BJ (cell line): Measurements from ENCODE around the gene INHBE. TPM values are rescaled to one million over a fixed set of nuclear protein-coding genes. Genes with fewer than 3 reads are reported as not detected.
"Not testable (repeated sequence)": the region's sequence is repeated elsewhere in the genome, so short reads cannot be mapped to it uniquely, and the experiment has no call there.

Experiments used
- CTCF ChIA-PET: fragments of 350-600 bp; formaldehyde crosslinking; extraction: SDS; loops from one replicate; lab custom pipeline; 2021; ENCODE audit warnings: antibody characterized with exemption, inconsistent platforms; lab: Yijun Ruan, JAX
- POLR2A ChIA-PET: fragments of 300-600 bp; sonication (Branson Sonifier 250); formaldehyde crosslinking; extraction: SDS; loops from one replicate; lab custom pipeline; 2021; ENCODE audit warnings: antibody characterized with exemption; lab: Charles Lee
- DNase-seq: peaks from one replicate; pipeline ENCODE4 v3.0.0-alpha.2; 2011; ENCODE audit warnings: low read depth
- H3K27me3 ChIP-seq: 2 replicates; pipeline ENCODE4 v1.6.0; 2011; ENCODE audit warnings: low read length; ENCODE audit not compliant: control insufficient read depth, insufficient read depth
- H3K36me3 ChIP-seq: 2 replicates; pipeline ENCODE4 v1.5.1; 2011; ENCODE audit warnings: low read length; ENCODE audit not compliant: control insufficient read depth, insufficient read depth
- H3K4me3 ChIP-seq: 2 replicates; pipeline ENCODE4 v1.5.1; 2011; ENCODE audit warnings: low read depth, mild to moderate bottlenecking, control low read depth, low read length
- polyA plus RNA-seq: library from polyadenylated mRNA; depleted of rRNA; stranded (reverse); fragments of >200 nt; gene quantifications from 2 replicates; pipeline ENCODE4 v1.2.3, GENCODE V29; 2011
- TF ChIP-seq, protein P1 (sequence below): IDR thresholded peaks from 2 replicates; pipeline ENCODE4 v1.5.1; 2011; ENCODE audit warnings: low read depth, mild to moderate bottlenecking, control low read depth, inconsistent platforms, low read length, moderate library complexity; ENCODE audit not compliant: insufficient read depth

INHBE gene
- polyA plus RNA-seq, 1 experiment: 23.9 TPM

DNA sequence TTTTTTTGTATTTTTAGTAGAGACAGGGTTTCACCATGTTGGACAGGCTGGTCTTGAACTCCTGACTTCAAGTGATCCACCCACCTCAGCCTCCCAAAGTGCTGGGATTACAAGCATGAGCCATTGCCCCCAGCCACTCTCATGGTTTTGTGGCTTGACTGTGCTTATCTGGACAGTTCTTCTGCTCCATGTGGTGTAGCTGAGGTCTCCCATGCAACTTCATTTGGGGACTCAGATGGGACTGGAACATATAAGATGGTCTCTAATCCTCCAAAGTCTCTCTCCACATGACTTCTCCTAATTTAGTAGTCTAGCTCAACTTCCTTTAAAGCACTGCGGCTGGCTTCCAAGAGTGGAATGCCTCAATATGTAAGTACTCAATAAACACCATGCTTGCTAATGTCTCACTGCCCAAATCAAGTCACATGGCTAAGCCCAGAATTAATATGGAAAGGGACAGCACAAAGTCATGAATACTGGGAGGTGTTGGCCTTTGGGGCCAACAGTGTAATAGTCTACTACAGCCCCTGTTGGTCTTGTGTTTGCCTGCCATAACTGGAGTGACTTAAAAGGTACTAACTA is 13.2 kb upstream of the INHBE start:
- TF ChIP-seq, protein P1, sequence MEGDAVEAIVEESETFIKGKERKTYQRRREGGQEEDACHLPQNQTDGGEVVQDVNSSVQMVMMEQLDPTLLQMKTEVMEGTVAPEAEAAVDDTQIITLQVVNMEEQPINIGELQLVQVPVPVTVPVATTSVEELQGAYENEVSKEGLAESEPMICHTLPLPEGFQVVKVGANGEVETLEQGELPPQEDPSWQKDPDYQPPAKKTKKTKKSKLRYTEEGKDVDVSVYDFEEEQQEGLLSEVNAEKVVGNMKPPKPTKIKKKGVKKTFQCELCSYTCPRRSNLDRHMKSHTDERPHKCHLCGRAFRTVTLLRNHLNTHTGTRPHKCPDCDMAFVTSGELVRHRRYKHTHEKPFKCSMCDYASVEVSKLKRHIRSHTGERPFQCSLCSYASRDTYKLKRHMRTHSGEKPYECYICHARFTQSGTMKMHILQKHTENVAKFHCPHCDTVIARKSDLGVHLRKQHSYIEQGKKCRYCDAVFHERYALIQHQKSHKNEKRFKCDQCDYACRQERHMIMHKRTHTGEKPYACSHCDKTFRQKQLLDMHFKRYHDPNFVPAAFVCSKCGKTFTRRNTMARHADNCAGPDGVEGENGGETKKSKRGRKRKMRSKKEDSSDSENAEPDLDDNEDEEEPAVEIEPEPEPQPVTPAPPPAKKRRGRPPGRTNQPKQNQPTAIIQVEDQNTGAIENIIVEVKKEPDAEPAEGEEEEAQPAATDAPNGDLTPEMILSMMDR: no peak

DNA sequence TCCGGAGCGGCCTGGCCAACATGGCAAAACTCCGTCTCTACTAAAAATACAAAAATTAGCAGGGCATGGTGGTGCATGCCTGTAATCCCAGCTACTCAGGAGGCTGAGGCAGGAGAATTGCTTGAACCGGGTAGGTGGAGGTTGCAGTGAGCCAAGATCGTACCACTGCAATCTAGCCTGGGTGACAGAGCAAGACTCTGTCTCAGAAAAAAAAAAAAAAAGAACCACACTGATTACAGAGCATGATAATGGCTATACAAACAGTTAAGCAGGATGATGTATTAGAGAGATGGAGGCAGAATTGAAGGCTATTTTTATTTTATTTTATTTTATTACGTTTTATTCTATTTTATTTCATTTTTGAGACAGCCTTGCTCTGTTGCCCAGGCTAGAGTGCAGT is 10.8 kb upstream of the INHBE start:
- DNase-seq, POLR2A ChIA-PET: not testable (repeated sequence)
- CTCF ChIA-PET: interaction anchor here (1.6 to 2.1 kb wide), 2 partner anchors 9 to 11 kb away, joined by 6 to 9 read pairs; no protein-coding TSS in a partner anchor

More for the DNA sequence above, 13.2 kb upstream of the INHBE start:
- POLR2A ChIA-PET: no interaction called here
- DNase-seq: no peak
- no peak overlapping the region for H3K4me3 ChIP-seq
- no peaks in the 10 kb centered on the region for H3K36me3 ChIP-seq
- no peaks in the 10 kb centered on the region for H3K27me3 ChIP-seq
- CTCF ChIA-PET: interaction anchor here (1.4 kb wide), 1 partner anchor 11 kb away, joined by 11 read pairs; no protein-coding TSS in a partner anchor

GRCh38 chr12:57444744-57445143 is 10.4 kb upstream of the INHBE start:
- Histone ChIP-seq H3K4me3 (no peak overlapping the region), H3K36me3 (no peaks in the 10 kb centered on the region), H3K27me3 (no peaks in the 10 kb centered on the region)
- POLR2A ChIA-PET: no interaction called here
- TF ChIP-seq, protein P1: no peak
- DNase-seq: no peak
- CTCF ChIA-PET: interaction anchor here (1.6 to 2.1 kb wide), 2 partner anchors 9 to 11 kb away, joined by 6 to 9 read pairs; no protein-coding TSS in a partner anchor

More for the DNA sequence above, 10.8 kb upstream of the INHBE start:
- H3K27me3 ChIP-seq, H3K36me3 ChIP-seq, H3K4me3 ChIP-seq: not testable (repeated sequence)

GRCh38 chr12:57446292-57446960 is 8.7 kb upstream of the INHBE start:
- Histone ChIP-seq H3K36me3 (no peaks in the 10 kb centered on the region), H3K4me3 (no peak overlapping the region), H3K27me3 (no peaks in the 10 kb centered on the region)
- ChIA-PET CTCF (interaction anchor here (1.0 to 1.2 kb wide), 3 partner anchors 9 to 139 kb away, joined by 3 read pairs; no protein-coding TSS in a partner anchor), POLR2A (no interaction called here)
- no peak for DNase-seq
- TF ChIP-seq, protein P1: no peak

- POLR2A ChIA-PET: no interaction called here
- TF ChIP-seq, protein P1: no peak
- no peak for DNase-seq
- CTCF ChIA-PET: interaction anchor here (16.7 kb wide), 1 partner anchor 141 kb away, joined by 411 read pairs; no protein-coding TSS in a partner anchor
- Histone ChIP-seq H3K4me3 (no peak overlapping the region), H3K36me3 (no peaks in the 10 kb centered on the region), H3K27me3 (no peaks in the 10 kb centered on the region)
Measured at GRCh38 chr12:57448669-57449068, 6.4 kb upstream of the INHBE start.
